GM21528 (cell line): ENCODE data around the gene TFPI2.

Experiments used
- ATAC-seq: cut with Tn5 transposase; IDR thresholded peaks from one replicate; pipeline ENCODE4 v1.9.1; 2021; ENCODE audit warnings: mild to moderate bottlenecking, moderate library complexity; ENCODE audit not compliant: unreplicated experiment, low FRiP score

The TFPI2 gene

GRCh38 chr7:93860261-93860660 lies 30.3 kb downstream of the TFPI2 start:
- ATAC-seq, result no peak

DNA sequence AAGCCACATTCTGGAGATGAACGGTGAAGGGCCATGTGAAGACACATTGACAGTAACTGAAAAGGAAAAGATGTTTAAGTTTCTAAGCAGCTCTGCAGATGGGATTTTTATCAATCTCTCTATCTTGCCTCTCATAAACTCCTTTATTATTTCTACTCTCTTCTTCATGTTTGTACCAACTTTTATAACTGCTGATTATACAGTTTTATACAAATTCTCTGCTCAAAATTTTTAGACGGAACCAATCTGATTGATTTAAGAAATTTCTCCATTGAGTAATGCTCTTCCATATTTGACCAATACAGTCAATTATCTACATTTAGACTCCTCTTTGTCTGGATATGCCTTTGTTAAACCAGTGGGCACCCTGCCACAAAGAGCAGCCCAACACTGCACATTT lies 31.7 kb downstream of the TFPI2 start:
- no peak for ATAC-seq

DNA sequence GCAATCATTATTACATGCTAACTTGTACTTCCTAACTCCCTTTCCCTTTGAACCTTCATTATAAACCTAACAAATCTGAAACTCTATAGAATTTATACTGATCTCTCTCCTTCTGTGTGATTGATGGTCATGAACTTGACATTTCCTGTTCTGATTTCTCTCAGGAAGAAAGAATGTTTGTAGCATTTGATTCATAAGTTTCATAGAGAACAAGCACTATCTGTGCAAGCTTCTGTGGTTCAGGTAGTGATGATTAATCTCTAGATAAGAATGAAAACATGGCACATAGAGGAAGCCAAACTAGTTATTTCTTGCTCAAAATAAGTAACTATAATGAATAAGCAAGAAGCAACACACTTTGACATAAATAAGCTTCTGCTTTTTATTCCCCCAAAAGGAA lies 34.2 kb downstream of the TFPI2 start:
- no peak for ATAC-seq

- no peak for ATAC-seq
Observed at GRCh38 chr7:93855797-93856196, 34.8 kb downstream of the TFPI2 start.

GRCh38 chr7:93854480-93854879 lies 36.1 kb downstream of the TFPI2 start:
- ATAC-seq, result no peak

GRCh38 chr7:93851536-93851935 lies 39.0 kb downstream of the TFPI2 start:
- ATAC-seq, result no peak

DNA sequence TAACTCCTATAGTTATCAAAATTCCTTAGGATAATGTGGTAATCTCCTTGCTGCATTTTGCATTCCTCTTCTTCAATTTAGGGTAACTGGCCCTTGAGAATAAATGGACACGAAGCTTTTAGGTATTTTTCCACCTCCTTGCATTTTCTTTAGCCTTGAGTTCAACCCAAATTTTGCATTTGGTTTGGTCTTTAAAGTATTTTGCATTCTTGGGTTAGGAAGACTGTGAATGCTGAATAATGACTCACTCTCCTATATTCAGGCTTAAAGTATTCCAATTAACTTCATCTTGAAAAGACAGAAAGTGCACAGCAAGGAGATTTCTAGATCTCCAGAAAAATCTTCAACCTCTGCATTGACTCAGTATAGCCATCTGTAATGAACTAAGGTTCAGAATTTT lies 47.3 kb downstream of the TFPI2 start:
- ATAC-seq, result no peak

- ATAC-seq, result no peak
Observed at GRCh38 chr7:93838966-93839365, 51.6 kb downstream of the TFPI2 start.

- ATAC-seq, result no peak
Observed at GRCh38 chr7:93837245-93837644, 53.3 kb downstream of the TFPI2 start.

DNA sequence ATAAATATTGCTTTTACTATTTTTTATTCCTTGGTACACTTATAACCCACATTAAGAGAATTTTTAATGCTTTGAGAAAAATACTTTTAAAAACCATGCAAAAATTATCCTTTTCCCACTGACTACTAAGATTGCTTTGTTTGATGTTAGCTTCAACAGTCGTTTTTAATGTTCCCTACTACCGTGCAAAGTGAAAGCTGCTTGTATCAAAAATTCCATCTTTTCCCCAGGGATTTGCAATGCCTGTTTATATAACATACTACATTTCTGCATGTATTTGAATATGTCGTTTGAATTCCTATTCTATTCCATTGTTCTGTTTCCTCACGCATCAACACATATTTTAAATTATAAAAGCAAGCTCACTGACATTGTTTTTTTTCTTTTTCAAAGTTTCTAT lies 54.4 kb downstream of the TFPI2 start:
- ATAC-seq, result no peak

DNA sequence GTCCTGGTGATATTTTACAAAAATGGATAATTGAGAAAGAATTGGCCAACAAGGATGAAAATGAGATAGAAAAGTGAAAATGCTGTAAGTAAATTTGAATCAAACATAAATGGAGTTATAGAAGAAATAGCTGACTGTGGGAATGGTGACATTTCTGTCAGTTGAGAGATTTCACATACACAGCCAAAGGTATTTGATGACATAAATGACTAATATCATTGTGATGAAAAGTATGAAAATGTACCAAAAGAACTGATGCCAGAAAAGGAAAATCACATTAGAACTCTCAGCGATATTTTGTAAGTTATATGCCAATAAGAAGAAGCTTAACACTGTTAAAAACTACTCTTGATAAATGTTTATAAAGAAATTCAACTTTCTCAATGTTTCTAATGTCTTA lies 54.9 kb downstream of the TFPI2 start:
- no peak for ATAC-seq
